ENCODE results near the gene RTL10. TPM values are rescaled to one million over a fixed set of nuclear protein-coding genes. Genes with fewer than 3 reads are reported as not detected.

RTL10 gene
- total RNA-seq, 1 experiment from 2014 or later = 25.6 TPM

- BruUV-seq (replicated peaks) = no TSS peak
- no peak for TF ChIP-seq EZH2 (IDR thresholded peaks at IDR 0.05; ENCODE audit: borderline replicate concordance, low read depth, low read length, poor library complexity, severe bottlenecking)
- no peak for TF ChIP-seq CTCF (conservative IDR thresholded peaks at IDR 0.05; ENCODE audit: low read depth, low read length)
- H3K4me1 ChIP-seq (ENCODE audit: insufficient read depth, low read length, poor library complexity, severe bottlenecking) = no peaks in the 10 kb centered on the region
- no peaks in the 10 kb centered on the region for H3K9me3 ChIP-seq (ENCODE audit: low read depth, low read length, poor library complexity, severe bottlenecking)
- H3K36me3 ChIP-seq (ENCODE audit: insufficient read depth, low read length, poor library complexity, severe bottlenecking) = no peaks in the 10 kb centered on the region
- ChIA-PET CTCF (no interaction called here), POLR2A (ENCODE audit: low non-redundant PET) (no interaction called here)
- no peak for DNase-seq (ENCODE audit: low spot score)
- intact Hi-C loops (cut with micrococcal nuclease; ENCODE audit: unreplicated experiment) = no loop called here
- no peaks in the 10 kb centered on the region for H3K27me3 ChIP-seq (replicated peaks; ENCODE audit: insufficient read depth, low read depth, low read length, poor library complexity)
- no peak overlapping the region for H3K4me3 ChIP-seq (ENCODE audit: low read depth, low read length, poor library complexity, severe bottlenecking)
- no peak overlapping the region for H3K27ac ChIP-seq (ENCODE audit: low read depth, low read length, poor library complexity, severe bottlenecking)
Measured at GRCh38 chr22:19865141-19865829, 10.6 kb upstream of the RTL10 start.

- no peaks in the 10 kb centered on the region for H3K27me3 ChIP-seq (replicated peaks; ENCODE audit: insufficient read depth, low read depth, low read length, poor library complexity)
- no peak for DNase-seq (ENCODE audit: low spot score)
- H3K9me3 ChIP-seq (ENCODE audit: low read depth, low read length, poor library complexity, severe bottlenecking) = no peaks in the 10 kb centered on the region
- BruUV-seq (replicated peaks) = no TSS peak
- no peaks in the 10 kb centered on the region for H3K4me1 ChIP-seq (ENCODE audit: insufficient read depth, low read length, poor library complexity, severe bottlenecking)
- H3K27ac ChIP-seq (ENCODE audit: low read depth, low read length, poor library complexity, severe bottlenecking) = no peak overlapping the region
- POLR2A ChIA-PET (ENCODE audit: low non-redundant PET) = no interaction called here
- TF ChIP-seq EZH2 (IDR thresholded peaks at IDR 0.05; ENCODE audit: borderline replicate concordance, low read depth, low read length, poor library complexity, severe bottlenecking) (no peak), CTCF (conservative IDR thresholded peaks at IDR 0.05; ENCODE audit: low read depth, low read length) (no peak)
- H3K4me3 ChIP-seq (ENCODE audit: low read depth, low read length, poor library complexity, severe bottlenecking) = no peak overlapping the region
- no peaks in the 10 kb centered on the region for H3K36me3 ChIP-seq (ENCODE audit: insufficient read depth, low read length, poor library complexity, severe bottlenecking)
- CTCF ChIA-PET = no interaction called here
- intact Hi-C loops (cut with micrococcal nuclease; ENCODE audit: unreplicated experiment) = no loop called here
Measured at GRCh38 chr22:19864538-19865106, 9.9 kb upstream of the RTL10 start.

- Histone ChIP-seq H3K4me3 (ENCODE audit: low read depth, low read length, poor library complexity, severe bottlenecking) (no peak overlapping the region), H3K4me1 (ENCODE audit: insufficient read depth, low read length, poor library complexity, severe bottlenecking) (no peaks in the 10 kb centered on the region), H3K36me3 (ENCODE audit: insufficient read depth, low read length, poor library complexity, severe bottlenecking) (no peaks in the 10 kb centered on the region), H3K27me3 (replicated peaks; ENCODE audit: insufficient read depth, low read depth, low read length, poor library complexity) (no peaks in the 10 kb centered on the region), H3K9me3 (ENCODE audit: low read depth, low read length, poor library complexity, severe bottlenecking) (no peaks in the 10 kb centered on the region), H3K27ac (ENCODE audit: low read depth, low read length, poor library complexity, severe bottlenecking) (no peak overlapping the region)
- BruUV-seq (replicated peaks) = no TSS peak
- no peak for TF ChIP-seq CTCF (conservative IDR thresholded peaks at IDR 0.05; ENCODE audit: low read depth, low read length)
- ChIA-PET POLR2A (ENCODE audit: low non-redundant PET) (no interaction called here), CTCF (no interaction called here)
- DNase-seq (ENCODE audit: low spot score) = no peak
- intact Hi-C loops (cut with micrococcal nuclease; ENCODE audit: unreplicated experiment) = no loop called here
Measured at GRCh38 chr22:19863571-19863970, 8.9 kb upstream of the RTL10 start.
